CD4-positive, alpha-beta T cell treated with Interleukin-6 at 100 ng/mL for 8 hours (primary cell): ENCODE measurements around the gene PPP1R12C.
"Not testable (repeated sequence)": the region's sequence is repeated elsewhere in the genome, so short reads cannot be mapped to it uniquely, and the experiment has no call there.

ENCODE experiments used
- DNase-seq: peaks from one replicate; pipeline ENCODE4 v3.0.0-alpha.2; 2020; ENCODE audit warnings: mixed read lengths, low spot score

The PPP1R12C gene

DNA sequence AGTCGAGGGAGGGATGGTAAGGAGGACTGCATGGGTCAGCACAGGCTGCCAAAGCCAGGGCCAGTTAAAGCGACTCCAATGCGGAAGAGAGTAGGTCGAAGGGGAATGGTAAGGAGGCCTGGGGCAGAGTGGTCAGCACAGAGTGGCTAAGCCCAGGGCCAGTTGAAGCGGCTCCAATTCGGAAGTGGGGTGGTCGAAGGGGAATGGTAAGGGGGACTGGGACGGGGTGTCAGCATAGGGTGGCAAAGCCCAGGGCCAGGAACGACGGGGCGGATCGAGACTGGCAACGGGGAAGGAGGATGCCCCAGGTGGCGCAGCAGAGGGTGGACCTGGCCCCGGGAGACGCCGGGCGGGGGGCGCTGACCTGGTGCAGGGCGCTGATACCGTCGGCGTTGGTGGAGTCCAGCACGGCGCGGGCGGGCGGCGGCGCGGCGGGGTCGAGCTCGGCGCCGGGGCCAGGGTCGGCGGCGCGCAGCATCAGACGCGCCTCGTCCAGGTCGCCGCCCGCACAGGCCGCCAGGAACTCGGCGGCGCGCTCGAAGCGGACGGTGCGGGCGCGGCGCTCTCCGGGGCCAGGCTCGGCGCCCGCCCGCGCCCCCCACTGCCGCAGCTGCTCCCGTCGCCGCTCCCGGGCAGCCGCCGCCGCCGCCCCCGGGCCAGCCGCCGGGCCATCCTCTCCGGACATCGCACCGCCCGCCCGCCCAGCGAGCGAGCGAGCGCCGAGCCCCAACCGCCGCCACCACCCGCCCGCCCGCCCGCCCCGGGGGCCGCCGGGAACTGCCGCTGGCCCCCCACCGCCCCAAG is at the start of gene PPP1R12C:
PPP1R12C (minus strand) TSS at position 779 of the 804 bp plus-strand sequence; CDS start at position 685, 94 bp downstream.
- DNase-seq, result no peak

GRCh38 chr19:55166530-55167268 is 49.3 kb upstream of the PPP1R12C start, which contains the start of gene DNAAF3:
DNAAF3 (minus strand) TSS chr19:55166613; CDS start chr19:55166413, 200 bp downstream.
- DNase-seq, result peak; percentile 16

DNA sequence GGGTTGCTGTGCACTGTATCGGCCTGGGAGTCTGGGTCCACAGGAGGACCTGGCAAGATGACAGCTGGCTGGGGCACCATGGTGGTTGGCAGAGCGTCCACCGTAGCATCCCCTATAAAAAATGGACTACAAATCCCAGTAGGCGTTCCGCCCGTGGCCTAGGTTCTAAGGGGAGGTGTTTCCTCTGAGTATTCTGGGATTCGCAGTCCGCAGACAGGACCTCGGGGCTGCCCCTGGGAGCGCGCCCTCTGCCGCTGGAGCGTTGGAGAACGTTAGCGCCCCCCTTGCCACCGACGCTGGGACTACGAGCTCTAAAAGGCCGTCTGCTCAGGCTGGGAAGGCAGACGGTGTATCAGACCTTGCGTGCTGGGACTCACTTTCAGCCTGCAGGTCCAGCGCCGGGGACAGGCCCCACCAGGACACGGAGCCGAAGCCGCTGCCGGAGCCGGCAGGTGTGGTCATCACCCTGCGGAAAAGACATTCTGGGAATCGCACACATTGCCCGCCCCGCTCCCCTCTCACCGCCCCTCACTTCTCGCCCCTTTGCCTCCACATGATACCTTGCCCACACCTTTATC is 48.6 kb upstream of the PPP1R12C start:
- no peak for DNase-seq

GRCh38 chr19:55161571-55162322 is 44.3 kb upstream of the PPP1R12C start:
- no peak for DNase-seq

DNA sequence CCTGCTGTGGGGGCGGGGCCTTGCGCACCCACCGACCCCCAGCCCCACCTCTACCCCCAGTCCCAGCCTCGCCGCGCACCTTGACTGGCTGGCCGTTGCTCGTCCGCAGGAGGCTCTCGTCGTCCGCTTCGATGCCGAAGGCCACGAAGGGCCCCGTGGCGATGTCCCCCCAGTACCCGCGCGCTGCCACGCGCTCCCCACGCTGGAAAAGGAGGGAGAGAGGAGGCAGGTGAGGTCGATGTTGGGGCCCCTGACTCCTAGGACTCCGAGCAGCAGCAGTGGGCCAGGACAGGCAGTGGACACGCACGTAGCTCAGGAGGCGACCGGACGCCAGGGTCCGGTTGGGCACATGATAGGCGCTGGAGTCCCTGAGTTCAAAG is 43.5 kb upstream of the PPP1R12C start:
- DNase-seq, result no peak

GRCh38 chr19:55160128-55160985 is 42.9 kb upstream of the PPP1R12C start:
- DNase-seq, result peak; percentile 76

GRCh38 chr19:55158848-55159749 is 41.7 kb upstream of the PPP1R12C start:
- no peak for DNase-seq

- DNase-seq, result no peak
Observed at GRCh38 chr19:55158423-55158822, 41.0 kb upstream of the PPP1R12C start.

DNA sequence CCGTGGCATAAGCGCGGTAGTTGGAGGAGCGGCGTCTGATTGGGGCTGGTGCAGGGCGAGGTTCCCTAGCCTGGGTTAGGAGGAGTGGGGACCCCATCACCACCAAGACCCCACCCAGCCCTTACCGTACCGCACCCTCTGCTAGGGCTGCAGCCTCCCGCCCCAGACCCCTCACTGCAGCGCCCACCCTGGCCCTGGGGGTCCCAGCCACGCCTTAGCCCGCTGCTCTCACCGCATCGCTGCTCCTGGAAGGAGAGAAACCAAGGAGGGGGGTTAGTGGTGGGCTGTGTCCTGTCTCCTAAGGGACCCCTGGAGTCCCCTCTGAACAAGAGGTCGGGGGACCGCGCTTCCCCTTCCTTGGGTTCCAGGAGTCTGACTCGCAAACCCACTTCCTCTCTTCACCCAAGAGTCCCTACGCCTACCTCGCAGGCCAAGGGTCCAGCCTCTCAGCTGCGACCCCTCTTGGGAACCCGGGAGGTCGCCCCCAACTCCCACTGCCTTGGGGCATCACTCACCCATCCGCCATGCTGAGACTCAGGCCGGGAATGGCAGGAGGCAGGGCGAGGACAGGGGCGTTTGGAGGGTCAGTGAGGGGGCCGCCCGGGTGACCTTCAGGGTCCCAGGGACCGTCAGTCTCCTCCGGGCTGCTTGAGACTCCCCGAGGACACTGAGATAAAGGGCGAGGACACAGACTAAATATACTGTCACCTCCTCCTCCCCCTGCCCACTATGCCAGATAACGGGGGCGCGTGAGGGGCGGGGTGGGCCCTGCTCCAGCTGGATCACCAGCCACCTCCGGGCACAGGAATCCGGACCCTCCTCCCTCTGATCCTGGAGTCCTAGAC is 39.8 kb upstream of the PPP1R12C start, which contains the start of gene TNNI3:
TNNI3 (minus strand) TSS at position 669 of the 845 bp plus-strand sequence; CDS start at position 526, 143 bp downstream.
- no peak for DNase-seq

GRCh38 chr19:55156202-55157063 is 39.0 kb upstream of the PPP1R12C start:
- no peak for DNase-seq

GRCh38 chr19:55155784-55156183 is 38.3 kb upstream of the PPP1R12C start:
- DNase-seq, result not testable (repeated sequence)

- DNase-seq, result no peak
Observed at GRCh38 chr19:55153652-55154264, 36.3 kb upstream of the PPP1R12C start.

- DNase-seq, result no peak
Observed at GRCh38 chr19:55152017-55152416, 34.6 kb upstream of the PPP1R12C start.

DNA sequence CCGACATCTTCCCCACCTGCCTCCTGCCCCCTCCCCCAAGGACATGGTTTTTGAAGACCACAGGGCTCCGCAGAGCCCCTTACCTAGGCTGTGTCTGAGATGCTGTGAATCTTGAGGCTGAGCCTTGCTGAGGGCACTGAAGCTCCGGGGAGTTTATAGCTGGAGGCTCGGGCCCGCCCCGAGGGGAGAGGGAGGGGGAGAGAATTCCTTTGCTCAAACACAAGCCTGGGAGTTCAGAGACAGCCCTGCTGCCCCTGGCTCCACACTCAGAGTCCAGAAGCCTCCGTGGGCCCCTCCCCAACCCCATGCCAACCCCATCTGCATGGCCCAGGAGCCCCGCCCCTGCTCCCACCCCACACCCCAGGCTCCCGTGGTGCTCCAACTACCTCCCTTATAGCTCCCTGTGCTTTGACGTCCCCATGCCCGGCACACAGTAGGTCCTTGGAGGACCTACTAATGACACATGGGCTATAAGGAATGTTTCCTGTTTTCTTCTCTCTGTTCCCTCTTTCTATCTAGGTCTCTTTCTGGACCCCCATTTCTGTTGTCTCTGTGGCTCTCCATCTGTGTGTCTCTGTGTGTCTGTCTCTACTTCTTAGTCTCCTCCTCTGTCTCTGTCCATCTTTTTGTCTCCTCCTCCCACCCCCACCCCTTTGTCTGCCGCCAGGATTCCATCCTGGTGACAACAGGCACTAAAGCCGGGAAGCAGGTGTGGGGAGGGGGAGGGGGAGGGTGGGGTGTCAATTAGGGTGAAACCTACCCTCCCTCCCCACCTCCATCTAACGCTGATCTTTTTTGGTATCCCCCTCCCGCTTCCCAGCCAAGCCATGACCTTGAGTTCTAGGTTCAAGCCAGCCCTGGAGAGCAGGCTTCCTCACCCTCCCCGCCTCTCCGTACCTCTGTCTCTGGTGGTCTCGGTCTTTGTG is 31.9 kb upstream of the PPP1R12C start, which contains the start of gene TNNT1:
TNNT1 (minus strand) TSS at position 129 of the 926 bp plus-strand sequence. CDS start 2,049 bp downstream, outside the sequence.
- DNase-seq, result no peak

GRCh38 chr19:55147545-55148251 is 30.3 kb upstream of the PPP1R12C start:
- DNase-seq, result no peak
